ENCODE data around the gene CD300A. TPM values are rescaled to one million over a fixed set of nuclear protein-coding genes. Genes with fewer than 3 reads are reported as not detected.

The CD300A gene
- total and polyA plus RNA-seq, 8 donors: 1.6 to 35.5 (median 2.6) TPM

DNA sequence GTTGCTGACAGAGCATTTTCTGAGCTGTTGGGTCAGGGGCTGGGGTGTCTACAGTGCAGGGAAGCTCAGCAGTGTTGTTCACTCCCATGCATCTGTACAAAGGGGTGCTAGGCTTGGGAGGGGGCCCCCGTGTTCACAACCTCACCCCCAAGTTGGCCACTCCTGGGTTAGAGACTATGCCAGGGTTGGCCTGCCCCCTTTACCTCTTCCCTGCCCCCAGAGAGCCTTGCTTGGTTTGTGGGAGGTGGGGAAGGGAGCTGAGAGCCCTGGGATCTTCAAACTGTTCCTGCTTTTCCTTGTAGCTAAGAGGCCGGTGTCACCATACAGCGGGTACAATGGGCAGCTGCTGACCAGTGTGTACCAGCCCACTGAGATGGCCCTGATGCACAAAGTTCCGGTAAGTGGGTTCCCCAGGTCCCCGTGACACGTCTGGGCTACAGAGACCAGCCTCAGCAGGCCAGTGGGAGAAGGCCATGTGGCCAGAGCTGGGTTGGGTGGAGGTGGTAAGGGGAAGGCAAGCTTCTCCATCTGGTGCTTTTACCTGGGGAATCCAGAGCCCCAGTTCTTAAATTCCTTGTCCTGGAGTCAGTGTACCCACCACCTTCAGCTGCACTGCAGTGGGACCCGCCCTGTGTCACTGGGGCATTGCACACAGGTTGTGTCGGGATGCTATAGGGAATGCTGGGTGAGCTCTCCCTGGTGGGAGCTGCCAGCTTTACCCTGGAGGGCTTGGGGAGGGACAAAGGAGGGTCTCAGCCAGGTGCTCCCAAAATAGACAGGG, 22.7 kb upstream of the CD300A start:
- ATAC-seq: no peak
- no peaks in the 10 kb centered on the region for H3K27me3 ChIP-seq
- H3K36me3 ChIP-seq: peaks cover 0 to 15% of the 10 kb centered on the region in 2 donors
- DNase-seq: no peak
- H3K27ac ChIP-seq: peak overlapping the region; percentile 78 to 87
- H3K4me3 ChIP-seq: peak overlapping the region in 1 of 2 donors; percentile 27
- peaks cover 23 to 52% of the 10 kb centered on the region in 2 donors for H3K4me1 ChIP-seq
- TF ChIP-seq, protein P1, sequence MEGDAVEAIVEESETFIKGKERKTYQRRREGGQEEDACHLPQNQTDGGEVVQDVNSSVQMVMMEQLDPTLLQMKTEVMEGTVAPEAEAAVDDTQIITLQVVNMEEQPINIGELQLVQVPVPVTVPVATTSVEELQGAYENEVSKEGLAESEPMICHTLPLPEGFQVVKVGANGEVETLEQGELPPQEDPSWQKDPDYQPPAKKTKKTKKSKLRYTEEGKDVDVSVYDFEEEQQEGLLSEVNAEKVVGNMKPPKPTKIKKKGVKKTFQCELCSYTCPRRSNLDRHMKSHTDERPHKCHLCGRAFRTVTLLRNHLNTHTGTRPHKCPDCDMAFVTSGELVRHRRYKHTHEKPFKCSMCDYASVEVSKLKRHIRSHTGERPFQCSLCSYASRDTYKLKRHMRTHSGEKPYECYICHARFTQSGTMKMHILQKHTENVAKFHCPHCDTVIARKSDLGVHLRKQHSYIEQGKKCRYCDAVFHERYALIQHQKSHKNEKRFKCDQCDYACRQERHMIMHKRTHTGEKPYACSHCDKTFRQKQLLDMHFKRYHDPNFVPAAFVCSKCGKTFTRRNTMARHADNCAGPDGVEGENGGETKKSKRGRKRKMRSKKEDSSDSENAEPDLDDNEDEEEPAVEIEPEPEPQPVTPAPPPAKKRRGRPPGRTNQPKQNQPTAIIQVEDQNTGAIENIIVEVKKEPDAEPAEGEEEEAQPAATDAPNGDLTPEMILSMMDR (IDR thresholded peaks at IDR 0.05): no peak
- peaks cover 0 to 6% of the 10 kb centered on the region in 2 donors for H3K9me3 ChIP-seq
- intact Hi-C loops (cut with DNase I): no loop called here

DNA sequence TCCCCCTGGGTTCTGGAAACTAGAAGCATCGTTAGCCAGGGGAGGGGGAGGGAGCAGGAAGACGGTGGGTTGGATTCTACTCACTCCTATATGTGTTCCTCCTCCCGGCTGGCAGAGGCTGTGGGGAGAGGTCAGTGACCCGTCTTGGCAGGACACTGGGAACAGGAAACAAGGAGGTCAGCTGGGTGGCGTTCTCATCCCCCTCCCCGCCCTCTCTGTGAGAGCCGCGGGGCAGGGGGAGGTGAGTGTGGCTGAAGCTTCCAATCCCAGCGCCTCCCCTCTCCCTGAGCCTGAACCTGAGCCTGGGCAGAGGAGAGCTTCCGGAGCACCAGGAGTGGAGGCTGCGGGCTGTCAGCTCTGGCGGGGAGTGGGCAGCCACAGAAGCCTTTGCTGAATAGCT, 22.0 kb upstream of the CD300A start:
- TF ChIP-seq, protein P1 (IDR thresholded peaks at IDR 0.05): no peak
- Histone ChIP-seq H3K27me3 (no peaks in the 10 kb centered on the region), H3K36me3 (peaks cover 0 to 15% of the 10 kb centered on the region in 2 donors), H3K4me1 (peaks cover 23 to 52% of the 10 kb centered on the region in 2 donors), H3K9me3 (no peaks in the 10 kb centered on the region), H3K4me3 (no peak overlapping the region), H3K27ac (no peak overlapping the region)
- DNase-seq (peak in 2 of 4 donors; percentile 68 to 80), ATAC-seq (no peak)
- intact Hi-C loops (cut with DNase I): no loop called here

DNA sequence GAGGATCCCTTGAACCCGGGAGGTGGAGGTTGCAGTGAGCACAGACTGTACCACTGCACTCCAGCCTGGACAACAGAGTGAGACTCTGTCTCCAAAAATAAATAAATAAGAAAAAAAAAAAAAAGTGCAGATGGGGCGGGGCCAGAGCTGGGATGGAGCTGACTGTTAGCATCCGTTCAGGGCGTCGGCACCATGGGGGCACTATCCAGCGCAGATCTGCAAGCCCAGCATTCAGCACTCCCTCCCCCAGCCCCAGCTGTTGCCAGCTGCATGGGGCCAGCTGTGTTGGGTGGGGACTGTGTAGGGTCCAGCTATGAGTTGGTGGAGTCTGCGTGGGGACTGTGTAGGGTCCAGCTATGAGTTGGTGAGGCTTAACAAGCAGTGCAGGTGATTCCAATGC, 21.3 kb upstream of the CD300A start:
- intact Hi-C loops (cut with DNase I): no loop called here

DNA sequence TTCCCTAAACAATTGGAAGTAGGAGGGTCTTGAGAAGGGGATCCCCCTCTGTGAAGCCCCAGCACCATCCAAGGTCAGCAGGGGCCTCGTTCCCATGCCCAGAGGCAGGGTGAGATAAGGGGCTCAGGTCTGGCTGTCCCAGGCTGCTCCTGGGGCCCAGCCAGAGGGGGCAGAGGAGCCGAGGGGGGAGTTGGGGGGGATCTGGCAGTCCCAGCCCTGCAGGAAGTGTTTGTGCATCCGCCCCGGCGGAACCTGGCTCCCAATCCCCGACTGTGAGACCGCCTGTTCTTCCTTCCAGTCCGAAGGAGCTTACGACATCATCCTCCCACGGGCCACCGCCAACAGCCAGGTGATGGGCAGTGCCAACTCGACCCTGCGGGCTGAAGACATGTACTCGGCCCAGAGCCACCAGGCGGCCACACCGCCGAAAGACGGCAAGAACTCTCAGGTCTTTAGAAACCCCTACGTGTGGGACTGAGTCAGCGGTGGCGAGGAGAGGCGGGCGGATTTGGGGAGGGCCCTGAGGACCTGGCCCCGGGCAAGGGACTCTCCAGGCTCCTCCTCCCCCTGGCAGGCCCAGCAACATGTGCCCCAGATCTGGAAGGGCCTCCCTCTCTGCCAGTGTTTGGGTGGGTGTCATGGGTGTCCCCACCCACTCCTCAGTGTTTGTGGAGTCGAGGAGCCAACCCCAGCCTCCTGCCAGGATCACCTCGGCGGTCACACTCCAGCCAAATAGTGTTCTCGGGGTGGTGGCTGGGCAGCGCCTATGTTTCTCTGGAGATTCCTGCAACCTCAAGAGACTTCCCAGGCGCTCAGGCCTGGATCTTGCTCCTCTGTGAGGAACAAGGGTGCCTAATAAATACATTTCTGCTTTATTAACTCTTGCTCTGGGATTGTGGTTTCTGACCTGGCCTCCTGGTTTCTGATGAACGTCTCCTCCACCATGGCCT, 19.6 kb upstream of the CD300A start:
- Histone ChIP-seq H3K27ac (peak overlapping the region in 1 of 2 donors; percentile 25), H3K4me3 (no peak overlapping the region), H3K4me1 (peaks cover 23 to 52% of the 10 kb centered on the region in 2 donors), H3K9me3 (no peaks in the 10 kb centered on the region), H3K36me3 (peaks cover 0 to 6% of the 10 kb centered on the region in 2 donors), H3K27me3 (no peaks in the 10 kb centered on the region)
- ATAC-seq (no peak), DNase-seq (peak in 1 of 4 donors; percentile 82)
- TF ChIP-seq, protein P1 (IDR thresholded peaks at IDR 0.05): no peak
- intact Hi-C loops (cut with DNase I): no loop called here

More for the DNA sequence above, 21.3 kb upstream of the CD300A start:
- H3K4me3 ChIP-seq: no peak overlapping the region
- H3K27me3 ChIP-seq: no peaks in the 10 kb centered on the region
- peaks cover 0 to 15% of the 10 kb centered on the region in 2 donors for H3K36me3 ChIP-seq
- H3K4me1 ChIP-seq: peaks cover 23 to 52% of the 10 kb centered on the region in 2 donors
- TF ChIP-seq, protein P1 (IDR thresholded peaks at IDR 0.05): no peak
- DNase-seq (peak in 1 of 4 donors; percentile 41), ATAC-seq (no peak)
- no peak overlapping the region for H3K27ac ChIP-seq
- H3K9me3 ChIP-seq: no peaks in the 10 kb centered on the region

Data from left lung (tissue), 10 donors.